NT2/D1 (cell line): ENCODE results near the gene GDNF.

ENCODE experiments used
- SUZ12 ChIP-seq: IDR thresholded peaks from 2 replicates; pipeline ENCODE4 v1.6.1; 2011; ENCODE audit not compliant: insufficient read length, insufficient read depth; ENCODE audit errors: extremely low read depth
- YY1 ChIP-seq: IDR thresholded peaks from 2 replicates; pipeline ENCODE4 v1.6.1; 2011; ENCODE audit not compliant: insufficient read length, insufficient read depth
- ZNF274 ChIP-seq: IDR thresholded peaks from 2 replicates; pipeline ENCODE4 v1.6.1; 2011; ENCODE audit warnings: mild to moderate bottlenecking, low read depth, low read length

GRCh38 chr5:37837414-37838032 is 2.3 kb downstream of the GDNF start:
- no peak for TF ChIP-seq YY1
- no peak for TF ChIP-seq ZNF274
- no peak for TF ChIP-seq SUZ12
